Medulla oblongata (tissue), 1 donor: ENCODE results near the gene CISD3.

ENCODE experiments used
- DNase-seq: peaks from one replicate; pipeline ENCODE4 v3.0.0-alpha.2; 2015; ENCODE audit errors: extremely low spot score

The CISD3 gene

DNA sequence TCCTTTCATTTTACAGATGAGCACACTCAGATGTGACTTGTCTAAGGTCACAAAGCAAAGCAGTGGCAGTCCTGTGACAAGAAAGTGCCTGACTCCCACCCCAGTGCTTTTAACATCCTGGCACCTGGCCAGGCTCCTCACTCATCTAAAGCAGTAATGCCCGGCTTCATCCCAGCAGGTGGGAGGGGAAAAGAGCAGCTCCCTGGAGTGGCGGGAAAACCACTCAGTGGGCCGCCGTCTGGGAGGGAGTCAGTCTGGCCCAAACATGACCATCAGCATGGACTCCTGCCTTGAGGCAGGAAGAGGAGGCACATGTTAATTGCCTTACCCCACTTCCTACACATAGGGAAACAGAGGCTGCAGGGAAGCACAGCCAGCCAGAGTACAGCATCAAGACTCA is 15.4 kb downstream of the CISD3 start:
- DNase-seq, result no peak

DNA sequence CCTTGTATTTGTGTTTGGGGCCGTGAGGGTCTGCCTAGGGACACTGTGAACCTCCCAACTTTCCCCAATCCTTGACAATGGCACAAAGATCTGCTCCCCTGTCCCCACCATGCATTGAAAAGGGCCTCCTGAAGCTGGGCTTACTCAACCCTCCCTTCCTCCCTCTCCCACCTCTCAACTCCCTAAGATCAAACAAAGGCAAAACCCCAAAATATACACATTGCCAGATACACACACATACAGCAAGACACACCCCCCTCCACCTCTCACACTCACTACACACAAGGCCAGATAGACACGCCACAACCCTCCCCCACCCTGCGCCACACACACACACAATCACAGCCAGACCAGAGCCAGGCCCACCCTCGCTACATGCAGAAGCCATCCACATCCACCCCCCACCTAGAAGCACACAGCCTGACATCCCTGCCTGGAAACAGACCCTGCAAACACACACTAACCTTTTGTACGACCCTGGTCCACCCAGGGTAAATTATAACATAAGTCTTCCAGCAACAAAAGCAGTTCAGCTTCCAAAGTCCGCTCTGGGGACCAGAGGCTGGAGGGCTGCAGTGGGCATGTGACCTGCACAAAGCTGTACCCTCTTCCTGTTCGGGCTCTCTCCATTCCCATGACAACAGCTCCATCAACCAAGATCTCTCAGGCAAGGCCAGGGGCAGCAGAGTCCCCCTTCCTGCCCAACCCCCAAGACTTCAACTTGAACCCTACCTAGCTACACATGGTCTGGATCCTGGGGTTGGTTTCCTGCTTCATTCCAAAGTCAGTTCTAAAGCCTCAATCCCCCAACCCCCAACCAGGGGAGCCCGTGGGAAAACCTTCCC is 16.1 kb downstream of the CISD3 start:
- DNase-seq, result no peak

DNA sequence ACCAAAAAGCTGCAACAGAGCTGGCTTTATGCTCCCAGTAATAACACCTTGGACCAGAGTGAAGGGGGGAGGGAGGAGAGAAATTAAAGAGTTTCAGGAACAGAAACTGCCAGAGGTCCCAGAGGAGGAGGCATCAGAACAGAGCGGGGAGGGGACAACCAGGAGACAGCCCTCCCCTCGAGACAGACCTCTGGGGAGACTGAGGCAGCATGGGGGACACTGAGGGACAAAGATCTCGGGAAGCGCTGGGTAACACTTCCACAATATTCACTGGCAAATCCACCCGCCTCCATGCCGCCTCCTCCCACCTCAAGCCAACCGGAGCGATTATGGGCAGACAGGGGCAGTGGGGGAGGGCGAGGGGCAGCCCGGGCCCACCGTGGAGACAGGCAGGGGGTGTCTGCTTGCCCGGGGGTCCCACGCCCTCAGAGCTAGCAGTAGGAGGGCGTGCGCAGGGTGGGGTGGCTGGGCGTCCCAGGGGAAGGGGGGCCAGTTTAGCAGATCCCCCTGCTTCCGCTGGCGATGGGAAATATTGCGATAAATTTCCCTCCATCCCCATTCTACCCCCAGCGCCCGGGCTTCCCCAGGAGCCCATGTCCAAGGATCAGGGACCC is 16.8 kb downstream of the CISD3 start:
- DNase-seq, result no peak

DNA sequence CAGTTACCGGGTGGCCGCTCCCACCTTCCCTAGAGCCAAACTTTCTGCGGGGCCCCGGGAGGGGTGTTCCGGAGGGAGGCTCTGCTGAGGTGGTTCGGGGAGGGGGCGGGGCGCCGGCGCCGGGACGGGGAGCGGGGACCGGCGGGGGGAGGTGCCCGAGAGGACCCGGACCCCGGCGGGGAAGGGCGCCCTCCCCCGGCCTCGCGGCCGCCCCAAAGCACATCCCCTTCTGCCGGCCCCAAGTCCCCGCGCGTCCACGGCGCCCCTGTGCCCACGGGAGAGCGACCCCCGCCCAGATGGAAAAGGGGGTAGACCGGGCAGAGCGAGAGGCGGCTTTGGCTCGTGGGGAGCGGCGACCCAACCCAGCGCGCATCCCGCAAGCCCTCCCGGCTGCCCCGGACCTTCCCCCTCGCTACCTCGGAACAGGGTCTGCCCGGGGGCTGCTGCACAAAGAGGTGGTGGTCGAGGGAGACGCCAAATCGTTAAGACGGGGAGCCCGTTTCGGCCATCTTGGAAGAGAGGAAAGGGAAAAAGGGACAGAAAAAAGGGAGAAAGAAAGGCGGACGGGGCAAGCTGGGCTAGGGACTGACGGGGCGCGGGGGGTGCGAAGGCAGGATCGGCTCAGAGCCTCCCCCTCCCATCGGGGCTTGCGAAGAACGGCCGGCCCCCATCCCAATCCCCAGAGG is 17.5 kb downstream of the CISD3 start:
- no peak for DNase-seq

DNA sequence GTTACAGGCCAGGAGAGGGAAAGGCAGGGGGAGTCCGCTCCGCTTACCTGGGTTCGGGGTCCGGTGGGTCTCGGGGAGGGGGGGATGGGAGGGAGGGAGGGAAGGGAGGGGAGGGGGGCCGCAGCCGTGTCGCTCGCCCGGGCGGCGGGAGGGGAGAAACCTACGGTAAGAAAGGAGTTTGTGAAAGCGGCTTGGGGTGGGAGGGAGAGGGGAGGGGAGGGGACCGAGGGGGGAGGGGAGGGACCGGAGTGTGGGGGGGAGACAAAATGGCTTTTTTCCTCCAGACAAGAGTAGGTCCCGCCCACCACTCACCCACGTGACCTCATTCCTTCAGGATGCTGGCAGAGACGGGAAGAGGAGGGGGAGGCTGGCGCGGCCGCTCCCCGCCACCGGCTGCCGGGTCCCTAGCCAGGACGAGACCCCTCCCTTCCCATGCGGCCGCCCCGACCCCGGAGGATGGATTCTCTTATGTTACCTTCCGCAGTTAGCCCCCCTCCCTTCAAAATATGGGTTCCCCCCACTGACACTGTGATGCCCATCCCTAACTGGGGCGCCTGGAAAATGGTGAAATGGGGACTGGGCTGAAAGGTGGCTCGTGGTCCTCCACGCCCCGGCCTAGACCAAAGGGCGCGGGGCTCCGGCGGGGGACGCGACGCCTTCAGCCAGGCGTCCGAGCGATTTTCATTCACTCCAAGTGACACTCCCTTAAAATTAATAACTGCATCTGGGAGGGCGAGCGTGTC is 18.2 kb downstream of the CISD3 start, which contains the start of gene PCGF2:
Gene PCGF2, minus strand, starts transcription at position 188 of the 743 bp plus-strand sequence. CDS start 7,934 bp downstream, outside the sequence.
- peak; percentile 61 for DNase-seq

DNA sequence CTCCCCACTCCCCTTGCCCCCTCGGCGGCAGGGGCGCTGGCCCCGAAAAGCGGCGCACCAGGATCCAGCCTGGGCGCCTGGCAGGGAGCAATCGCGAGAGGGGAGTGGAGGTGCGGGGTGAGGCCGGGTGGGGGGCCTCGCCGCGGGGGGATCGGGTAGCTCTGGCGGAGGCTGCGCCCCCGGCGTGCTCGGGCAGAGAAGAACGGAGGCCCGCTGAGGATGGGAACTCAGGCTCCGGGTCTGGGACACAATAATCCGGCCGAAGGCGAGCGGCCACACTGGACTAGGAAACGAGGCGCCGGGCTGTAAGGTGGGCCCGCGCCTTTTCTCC is 18.7 kb downstream of the CISD3 start:
- DNase-seq, result no peak

DNA sequence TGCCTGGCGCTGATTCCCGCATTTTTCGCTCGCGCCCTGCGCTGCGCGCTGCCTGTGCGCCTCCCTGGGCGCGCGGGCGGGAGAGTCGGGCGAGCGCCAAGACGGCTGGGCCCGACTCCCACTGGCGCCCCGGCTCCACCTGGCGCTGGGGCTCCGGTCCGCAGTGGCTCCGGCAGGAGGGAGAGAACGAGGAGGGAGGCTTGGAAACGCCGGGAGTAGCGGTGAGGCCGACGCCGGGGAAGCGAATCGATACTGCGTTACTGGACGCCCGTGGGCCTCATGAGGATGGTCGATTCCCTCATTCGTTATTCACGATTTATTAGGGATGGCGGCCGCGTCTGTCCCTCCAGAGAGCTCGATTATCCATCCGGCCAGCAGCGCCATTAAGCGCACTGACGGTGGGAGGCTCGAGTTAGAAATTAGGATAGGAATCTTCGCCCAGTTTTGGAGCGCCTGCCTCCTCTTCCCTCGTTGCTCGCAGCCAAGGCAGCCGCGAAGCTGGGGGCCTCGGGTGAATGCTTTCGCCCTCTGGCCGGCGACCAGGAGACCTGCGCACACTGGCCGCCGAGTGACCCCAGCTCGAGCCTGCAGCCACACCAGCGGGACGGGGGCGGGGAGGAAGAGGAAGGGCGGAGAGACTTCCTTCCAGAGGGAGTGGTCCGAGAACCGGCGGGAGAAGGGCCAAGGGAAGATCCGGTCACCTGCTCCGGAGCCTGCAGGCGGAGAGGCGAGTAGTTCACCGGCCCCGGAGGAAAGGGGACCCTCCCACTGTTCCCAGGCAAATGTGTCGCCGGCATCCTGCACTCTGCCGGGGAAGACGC is 19.3 kb downstream of the CISD3 start:
- DNase-seq, result no peak

DNA sequence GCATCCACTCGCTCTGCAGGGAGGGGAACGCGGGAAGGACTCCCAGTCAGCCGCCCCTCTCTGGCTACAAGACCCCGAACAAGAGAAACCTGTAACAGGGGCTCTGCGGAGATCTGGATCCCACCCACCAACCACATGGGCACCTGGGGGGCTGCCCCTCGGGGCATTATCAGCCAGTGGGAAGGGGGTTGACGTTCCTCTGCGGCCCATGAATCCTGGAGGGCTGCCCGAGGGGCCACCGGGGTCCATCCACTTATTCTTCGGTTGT is 19.8 kb downstream of the CISD3 start:
- no peak for DNase-seq

DNA sequence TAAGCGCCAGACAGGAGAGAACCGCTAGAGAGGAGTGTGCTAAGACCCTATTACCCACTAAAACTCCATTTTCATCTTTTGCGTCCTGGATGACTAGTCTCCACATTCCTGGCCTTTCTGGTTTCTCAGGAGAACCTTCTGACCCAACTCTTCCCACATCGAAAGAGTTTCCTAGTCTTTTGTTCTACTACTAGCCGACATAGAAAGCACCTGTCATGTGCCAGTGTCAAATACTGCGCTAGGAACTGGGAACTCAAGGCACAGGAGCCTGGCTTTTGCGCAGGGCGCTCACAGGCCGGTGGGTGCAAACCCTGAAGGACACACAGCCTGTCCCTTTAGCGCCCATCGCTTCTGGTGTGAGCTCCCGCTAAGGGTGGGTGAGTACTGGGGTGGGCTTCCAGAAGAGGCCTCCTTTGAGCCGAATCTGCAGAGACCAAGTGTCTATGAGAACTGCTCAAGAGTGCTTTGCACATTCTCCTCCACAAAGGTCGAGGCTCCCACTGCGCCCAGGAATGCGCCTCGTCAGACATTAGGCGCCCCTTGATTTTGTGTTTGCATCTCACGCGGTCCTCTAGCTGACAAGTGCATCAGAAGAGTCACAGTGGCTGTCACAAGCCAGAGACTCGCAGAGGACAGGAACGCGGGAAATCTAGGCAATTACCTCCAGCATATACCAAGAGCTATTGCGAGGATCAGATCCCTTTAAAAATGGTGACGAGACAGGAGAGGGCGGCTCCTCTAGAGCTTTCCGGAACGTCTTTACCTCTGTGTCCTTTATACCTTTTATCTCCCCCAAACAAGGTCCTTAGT is 20.4 kb downstream of the CISD3 start:
- DNase-seq, result no peak

DNA sequence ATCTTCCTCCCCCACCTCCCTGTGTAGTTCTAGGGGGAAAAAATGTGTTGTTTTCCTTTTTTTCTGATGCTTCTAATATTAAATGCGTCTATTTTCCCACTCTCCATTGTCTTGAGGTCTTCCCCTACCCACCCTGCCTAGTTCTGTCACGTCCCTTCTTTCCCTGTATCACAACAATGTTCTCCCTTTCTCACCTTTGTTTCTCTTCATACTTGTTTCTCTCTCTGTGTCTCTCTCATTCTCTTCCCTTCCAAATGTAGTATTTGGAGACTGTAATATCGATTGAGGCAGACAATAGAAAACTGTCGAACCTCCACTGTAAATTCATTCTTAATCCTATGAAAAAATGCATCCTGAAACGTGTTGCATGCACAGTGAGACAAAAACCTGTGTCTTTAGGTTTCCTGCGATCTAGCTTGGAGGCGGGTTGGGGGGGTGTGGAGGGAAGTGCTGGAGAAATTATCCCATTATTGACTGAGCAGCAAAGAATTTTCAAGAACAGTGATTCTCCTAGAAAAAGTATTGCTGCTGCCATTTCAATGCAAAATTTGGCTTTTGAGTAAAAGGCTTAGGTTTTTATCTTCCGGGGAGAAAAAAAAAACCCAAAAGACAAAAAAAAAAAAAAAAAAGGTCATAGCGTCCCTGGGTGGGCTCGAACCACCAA is 21.1 kb downstream of the CISD3 start:
- DNase-seq, result no peak

DNA sequence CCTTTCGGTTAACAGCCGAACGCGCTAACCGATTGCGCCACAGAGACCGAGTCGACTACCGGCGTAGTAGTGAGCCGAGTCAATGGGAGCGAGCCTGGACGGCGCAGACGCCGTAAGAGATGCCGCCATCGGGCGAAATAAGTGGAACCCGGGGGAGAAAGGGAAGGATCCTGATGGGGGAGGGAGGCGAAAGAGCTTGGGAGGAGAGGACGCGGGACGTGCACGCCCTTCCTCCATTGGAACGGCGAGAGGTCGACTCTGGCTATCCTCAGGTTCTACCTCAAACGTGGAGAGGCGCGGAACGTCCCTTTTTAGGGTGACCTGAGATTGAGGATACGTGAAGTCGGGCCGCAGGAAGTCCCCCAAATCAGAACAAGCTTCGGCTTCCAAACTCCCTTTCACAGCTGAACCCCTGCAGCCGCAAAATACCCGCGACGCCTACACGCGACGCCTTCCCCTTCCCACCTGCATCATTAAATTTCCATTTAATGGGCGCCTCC is 21.7 kb downstream of the CISD3 start:
- peak; percentile 86 for DNase-seq

DNA sequence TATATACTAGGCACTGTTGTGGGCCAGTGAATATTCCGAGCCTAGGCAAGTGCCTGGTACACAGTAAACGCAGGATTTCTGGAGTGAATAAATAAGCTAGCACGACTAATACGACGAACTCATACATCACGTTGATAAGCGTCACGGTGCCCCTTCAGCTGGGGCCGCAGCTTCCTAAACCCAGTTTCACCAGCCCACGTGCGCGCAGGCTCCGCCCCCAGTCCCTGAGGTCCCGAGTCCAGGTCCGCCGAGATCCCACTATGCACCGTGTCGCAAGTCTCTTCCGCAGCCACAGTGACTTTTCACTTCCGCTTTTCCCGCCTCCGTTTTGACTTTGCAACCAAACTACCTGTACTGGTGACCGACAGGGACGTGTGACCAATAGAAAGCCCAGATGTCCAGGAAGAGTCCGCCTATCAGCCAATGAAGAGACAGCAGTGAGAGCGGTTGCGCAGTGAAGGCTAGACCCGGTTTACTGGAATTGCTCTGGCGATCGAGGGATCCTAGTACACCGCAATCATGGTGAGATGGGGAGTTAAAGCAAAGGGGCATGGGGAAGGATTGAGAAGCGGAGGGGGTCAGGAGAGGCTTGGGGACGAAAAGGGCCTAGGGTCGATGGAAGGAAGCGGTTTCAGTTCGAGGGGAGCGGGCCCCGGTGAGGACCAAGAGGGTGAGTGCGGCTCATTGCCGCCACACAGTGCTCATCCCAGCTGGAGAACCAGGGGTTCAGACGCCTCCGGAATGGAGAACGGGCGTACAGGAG is 22.3 kb downstream of the CISD3 start, which contains the start of gene PSMB3:
Gene PSMB3, plus strand, starts transcription at position 434 of the 763 bp plus-strand sequence. Its CDS starts 86 bp downstream, at position 520.
- DNase-seq, result peak; percentile 100

DNA sequence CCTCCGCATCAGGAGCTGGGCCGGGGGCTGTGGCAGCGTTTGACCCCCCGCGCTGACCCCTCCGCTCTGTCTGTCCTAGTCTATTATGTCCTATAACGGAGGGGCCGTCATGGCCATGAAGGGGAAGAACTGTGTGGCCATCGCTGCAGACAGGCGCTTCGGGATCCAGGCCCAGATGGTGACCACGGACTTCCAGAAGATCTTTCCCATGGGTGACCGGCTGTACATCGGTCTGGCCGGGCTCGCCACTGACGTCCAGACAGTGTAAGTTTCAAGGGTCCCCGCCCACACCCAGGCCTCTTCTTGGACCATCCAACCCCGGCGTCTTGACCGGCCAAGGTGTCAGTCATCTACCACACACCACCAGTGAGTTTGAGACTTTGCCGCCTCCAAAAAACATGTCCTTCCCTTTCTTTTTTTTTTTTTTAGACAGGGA is 22.9 kb downstream of the CISD3 start:
- no peak for DNase-seq

DNA sequence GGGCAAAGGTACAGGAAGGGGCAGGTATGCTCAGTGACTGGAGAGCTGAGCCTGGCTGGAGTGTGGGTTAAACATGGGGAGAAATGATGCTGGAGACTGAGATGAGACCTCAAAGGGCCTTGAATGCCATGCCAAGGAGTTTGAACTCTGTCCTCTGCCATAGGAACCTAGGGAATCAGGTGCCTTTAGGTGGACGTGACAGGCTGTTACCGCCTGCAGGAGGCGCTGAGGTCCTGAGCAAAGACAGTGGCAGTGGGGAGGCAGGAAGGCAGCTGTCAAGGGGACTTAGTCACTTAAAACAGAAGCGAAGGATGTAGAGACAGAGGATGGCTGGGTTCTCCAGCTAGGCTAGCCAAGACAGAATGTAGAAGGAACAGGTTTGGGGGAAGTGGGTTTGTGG is 31.5 kb downstream of the CISD3 start:
- DNase-seq, result no peak

DNA sequence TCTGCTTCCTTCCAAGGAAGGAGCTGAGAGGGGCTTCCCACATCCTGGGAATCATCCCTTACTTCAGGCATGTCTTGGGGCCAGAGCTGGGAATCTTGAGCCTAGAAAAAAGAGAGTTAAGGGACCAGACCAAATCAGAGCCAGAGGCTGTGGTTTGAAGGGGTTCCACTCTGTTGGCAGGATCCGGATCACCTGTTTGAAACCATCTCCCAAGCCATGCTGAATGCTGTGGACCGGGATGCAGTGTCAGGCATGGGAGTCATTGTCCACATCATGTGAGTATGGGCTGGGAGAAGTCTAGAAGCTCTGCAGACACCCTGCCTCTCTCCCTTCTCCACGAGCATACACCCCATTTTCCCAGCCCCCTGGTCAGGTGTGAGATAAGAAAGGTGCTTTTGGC is 32.1 kb downstream of the CISD3 start:
- DNase-seq, result no peak

DNA sequence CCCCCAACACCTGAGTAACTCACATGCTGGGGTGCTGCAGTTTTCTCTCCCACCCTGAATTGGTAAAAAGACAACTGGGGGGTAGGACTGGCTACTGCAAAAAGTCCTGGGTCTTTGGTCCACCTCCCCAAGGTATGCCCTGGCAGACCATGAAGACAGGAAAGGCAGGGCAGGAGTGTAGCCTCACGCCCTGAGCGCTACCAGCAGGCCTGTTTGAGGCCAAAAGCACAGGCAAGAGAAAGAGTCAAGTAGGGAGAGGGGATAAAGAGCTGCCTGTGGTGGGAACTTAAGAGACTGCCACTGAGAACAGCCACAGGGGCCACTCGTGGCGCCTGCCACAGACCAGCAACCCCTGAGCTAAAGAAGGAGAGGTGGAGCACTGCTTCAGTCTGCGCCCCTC is 36.2 kb downstream of the CISD3 start:
- no peak for DNase-seq

DNA sequence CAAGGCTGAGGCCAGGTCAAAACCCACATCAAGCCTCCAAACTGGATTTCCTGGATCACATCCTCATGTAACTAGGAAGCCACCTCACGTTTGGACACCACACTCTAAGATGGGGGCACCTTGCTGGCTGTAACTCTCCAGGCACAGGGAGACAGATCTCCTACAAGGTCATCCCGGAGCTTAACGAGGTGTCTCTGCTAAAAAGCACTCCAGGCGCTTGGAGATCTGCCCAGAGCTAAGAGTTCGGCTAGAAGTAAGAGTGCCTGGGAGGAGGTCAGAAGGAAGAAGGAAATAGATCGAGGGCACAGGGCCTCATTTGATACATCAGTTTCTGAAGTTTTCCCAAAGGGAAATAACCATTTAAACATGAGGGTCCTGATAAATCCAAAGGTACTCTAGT is 38.3 kb downstream of the CISD3 start:
- DNase-seq, result no peak

DNA sequence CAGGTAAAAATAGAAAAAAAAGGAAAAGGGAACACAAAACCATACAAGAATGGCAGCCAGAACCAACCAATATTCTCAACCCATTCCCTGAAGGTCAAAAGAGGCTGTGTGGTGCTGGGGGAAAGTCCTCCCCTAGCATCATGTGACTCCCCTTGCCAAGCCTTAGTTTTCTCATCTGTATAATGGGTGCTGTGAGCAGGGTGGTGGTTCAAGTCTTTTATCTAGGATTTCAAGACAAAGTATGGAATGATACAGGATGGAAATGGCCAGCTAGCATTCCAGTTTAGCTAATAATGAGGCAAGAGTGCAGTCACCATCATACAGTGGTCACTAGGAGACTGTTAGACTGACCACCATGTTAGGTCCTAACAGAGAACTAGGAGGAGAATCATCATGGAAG is 43.1 kb downstream of the CISD3 start:
- no peak for DNase-seq

DNA sequence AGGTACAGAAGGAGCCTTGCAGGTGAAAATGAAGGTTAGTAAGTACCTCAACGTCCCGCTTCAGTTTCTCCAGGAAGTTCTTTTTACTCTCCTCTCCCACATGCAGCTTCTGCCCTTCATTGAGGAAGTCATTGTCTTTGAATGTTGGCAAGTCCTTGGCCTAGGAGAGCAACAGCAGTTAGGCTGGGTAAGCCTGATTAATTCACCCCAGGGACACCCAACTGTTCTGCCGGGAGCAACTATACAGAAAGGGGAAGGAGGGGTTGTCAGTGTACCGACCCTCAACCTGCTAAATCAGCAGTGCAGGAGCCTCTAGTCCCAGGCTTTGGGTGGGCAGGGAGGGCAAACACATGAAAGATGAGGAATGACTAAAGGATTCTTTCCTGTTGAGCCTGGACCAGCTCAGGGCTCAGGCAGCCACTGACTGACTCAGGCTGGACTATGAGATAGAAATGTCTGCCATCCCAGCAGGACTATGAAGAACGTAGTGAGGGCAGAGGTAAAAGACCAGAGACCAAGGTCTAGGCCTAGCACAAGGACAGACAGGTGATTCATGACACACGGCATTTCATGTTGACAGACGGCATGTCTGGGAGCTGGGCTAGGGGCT is 47.6 kb downstream of the CISD3 start:
- DNase-seq, result no peak
